Measurements from ENCODE around the gene GBA2.

GRCh38 chr9:35723908-35724307, 25.1 kb downstream of the GBA2 start:
- TF ChIP-seq CTCF (IDR thresholded peaks at IDR 0.05): no peak
- TF ChIP-seq POLR2A (IDR thresholded peaks at IDR 0.05): no peak
- no peak for TF ChIP-seq EP300 (IDR thresholded peaks at IDR 0.05)
